Mucosa of gallbladder (tissue), 1 donor: ENCODE data around the gene ARID1A. TPM values are rescaled to one million over a fixed set of nuclear protein-coding genes. Genes with fewer than 3 reads are reported as not detected.
"Not testable (repeated sequence)": the region's sequence is repeated elsewhere in the genome, so short reads cannot be mapped to it uniquely, and the experiment has no call there.

Experiments used
- DNase-seq: peaks from one replicate; pipeline ENCODE4 v3.0.0-alpha.2; 2020; ENCODE audit warnings: low spot score
- total RNA-seq: library from RNA; stranded (reverse); gene quantifications from one replicate; pipeline ENCODE4 v1.2.1, GENCODE V29; 2021
- donor health status: DM: no; HTN: no; CAD: no.

The ARID1A gene
- total RNA-seq, 1 donor from 2014 or later: 83.6 TPM

GRCh38 chr1:26788515-26788785, 92.6 kb downstream of the ARID1A start:
- DNase-seq: no peak

- peak; percentile 86 for DNase-seq
Observed at GRCh38 chr1:26788836-26789611, 93.2 kb downstream of the ARID1A start.

- no peak for DNase-seq
Observed at GRCh38 chr1:26789612-26789865, 93.7 kb downstream of the ARID1A start.

GRCh38 chr1:26789931-26790330, 94.1 kb downstream of the ARID1A start:
- DNase-seq: no peak

GRCh38 chr1:26790551-26790953, 94.7 kb downstream of the ARID1A start:
- DNase-seq: no peak

GRCh38 chr1:26791148-26791547, 95.3 kb downstream of the ARID1A start:
- DNase-seq: no peak

GRCh38 chr1:26791626-26792025, 95.8 kb downstream of the ARID1A start:
- no peak for DNase-seq

GRCh38 chr1:26792924-26793323, 97.1 kb downstream of the ARID1A start:
- no peak for DNase-seq

GRCh38 chr1:26794391-26794790, 98.6 kb downstream of the ARID1A start:
- no peak for DNase-seq

- DNase-seq: no peak
Observed at GRCh38 chr1:26797627-26798026, 101.8 kb downstream of the ARID1A start.

- peak; percentile 41 for DNase-seq
Observed at GRCh38 chr1:26799479-26800142, 103.8 kb downstream of the ARID1A start.

- DNase-seq: not testable (repeated sequence)
Observed at GRCh38 chr1:26803932-26804331, 108.1 kb downstream of the ARID1A start.

- peak; percentile 72 for DNase-seq
Observed at GRCh38 chr1:26810105-26810504, 114.3 kb downstream of the ARID1A start.

- no peak for DNase-seq
Observed at GRCh38 chr1:26811057-26811456, 115.2 kb downstream of the ARID1A start.

- no peak for DNase-seq
Observed at GRCh38 chr1:26811708-26812107, 115.9 kb downstream of the ARID1A start.

GRCh38 chr1:26814377-26814776, 118.6 kb downstream of the ARID1A start:
- no peak for DNase-seq

- no peak for DNase-seq
Observed at GRCh38 chr1:26814893-26815292, 119.1 kb downstream of the ARID1A start.

- no peak for DNase-seq
Observed at GRCh38 chr1:26820784-26821269, 125.0 kb downstream of the ARID1A start.

GRCh38 chr1:26822737-26823395, 127.1 kb downstream of the ARID1A start:
- DNase-seq: no peak

GRCh38 chr1:26824731-26825130, 128.9 kb downstream of the ARID1A start:
- no peak for DNase-seq

GRCh38 chr1:26826261-26827105, 130.7 kb downstream of the ARID1A start, which contains the start of gene ZDHHC18:
Gene ZDHHC18 (plus strand): TSS chr1:26826688. CDS start chr1:26826805, 117 bp downstream.
- peak; percentile 62 for DNase-seq

- no peak for DNase-seq
Observed at GRCh38 chr1:26827106-26827604, 131.3 kb downstream of the ARID1A start.
